H1 (cell line): ENCODE data around the gene EMC7. TPM values are rescaled to one million over a fixed set of nuclear protein-coding genes. Genes with fewer than 3 reads are reported as not detected.

Experiments
- CTCF ChIA-PET: fragments of 300-600 bp; sonication (Branson Sonifier 250); formaldehyde crosslinking; loops from one replicate; lab custom pipeline; 2021; ENCODE audit not compliant: partially characterized antibody; lab: Charles Lee
- POLR2A ChIA-PET: fragments of 300-600 bp; sonication (Branson Sonifier 250); formaldehyde crosslinking; loops from one replicate; lab custom pipeline; 2021; ENCODE audit warnings: inconsistent platforms; ENCODE audit not compliant: partially characterized antibody; lab: Charles Lee
- DNase-seq, 2 experiments: peaks; one replicate each; pipeline versions ENCODE4 v3.0.0 to v3.0.0-alpha.2; 2010 to 2022; ENCODE audit warnings: low spot score in 2 of 2, low read depth in 1 of 2, mixed read lengths in 1 of 2
- FAIRE-seq: peaks from 2 replicates; lab custom pipeline; 2011; peaks lifted over from hg19 to GRCh38; lab: Jason Lieb, UNC
- H2AFZ ChIP-seq: 2 replicates; pipeline ENCODE4 v1.8.1; 2012; ENCODE audit warnings: low read length, inconsistent platforms
- H2AK5ac ChIP-seq: 2 replicates; pipeline ENCODE4 v1.6.1; 2013; ENCODE audit warnings: low read depth, low read length
- H2BK120ac ChIP-seq: replicated peaks from 2 replicates; pipeline ENCODE3; 2013; ENCODE audit warnings: low read depth, low read length, inconsistent platforms
- H2BK12ac ChIP-seq: 2 replicates; pipeline ENCODE4 v1.6.1; 2013; ENCODE audit warnings: low read depth, low read length
- H2BK15ac ChIP-seq: 2 replicates; pipeline ENCODE4 v1.6.1; 2013; ENCODE audit warnings: low read length
- H2BK20ac ChIP-seq: 2 replicates; pipeline ENCODE4 v1.6.1; 2013; ENCODE audit warnings: low read length
- H2BK5ac ChIP-seq: 2 replicates; pipeline ENCODE4 v1.6.1; 2013; ENCODE audit warnings: low read depth, low read length
- H3K14ac ChIP-seq: 2 replicates; pipeline ENCODE4 v1.6.1; 2013; ENCODE audit warnings: inconsistent platforms; ENCODE audit not compliant: insufficient read length
- H3K18ac ChIP-seq: 2 replicates; pipeline ENCODE4 v1.6.1; 2013; ENCODE audit warnings: low read length; ENCODE audit errors: extremely low read depth
- H3K23ac ChIP-seq: 2 replicates; pipeline ENCODE4 v1.6.1; 2013; ENCODE audit warnings: inconsistent platforms; ENCODE audit not compliant: insufficient read length
- H3K23me2 ChIP-seq: 2 replicates; pipeline ENCODE4 v1.6.1; 2013; ENCODE audit warnings: low read depth, low read length
- H3K27ac ChIP-seq: 2 replicates; pipeline ENCODE4 v1.6.1; 2011; ENCODE audit warnings: low read depth, low read length, inconsistent platforms
- H3K27me3 ChIP-seq, 4 experiments: replicated peaks in 1 of 4; 1 replicate in 1 of 4; 2 replicates in 3 of 4; pipeline versions ENCODE4 v1.6.1 to v1.8.1; 2011 to 2013; ENCODE audit warnings: low read length in 3 of 4, mild to moderate bottlenecking in 3 of 4, inconsistent platforms in 2 of 4, mixed read lengths in 2 of 4, moderate library complexity in 1 of 4; ENCODE audit not compliant: control insufficient read depth in 3 of 4, insufficient read depth in 3 of 4; ENCODE audit errors: extremely low read depth in 1 of 4
- H3K36me3 ChIP-seq, 4 experiments: 2 replicates each; pipeline versions ENCODE4 v1.6.1 to v1.8.1; 2011 to 2013; ENCODE audit warnings: mild to moderate bottlenecking in 4 of 4, low read length in 3 of 4, moderate library complexity in 2 of 4, control low read depth in 1 of 4, inconsistent platforms in 1 of 4; ENCODE audit not compliant: insufficient read depth in 4 of 4, control insufficient read depth in 2 of 4
- H3K4ac ChIP-seq: replicated peaks from 2 replicates; pipeline ENCODE3; 2013; ENCODE audit warnings: low read length, low read depth, mixed read lengths, inconsistent platforms; ENCODE audit not compliant: insufficient read length
- H3K4me1 ChIP-seq, 4 experiments: replicated peaks in 1 of 4; 1 replicate in 1 of 4; 2 replicates in 3 of 4; pipeline versions ENCODE4 v1.6.1 to v1.8.1; 2011 to 2013; ENCODE audit warnings: low read length in 3 of 4, inconsistent platforms in 2 of 4, mixed read lengths in 1 of 4; ENCODE audit not compliant: insufficient read depth in 4 of 4, control insufficient read depth in 3 of 4
- H3K4me2 ChIP-seq, 2 experiments: 2 replicates each; pipeline versions ENCODE4 v1.6.1 to v1.8.1; 2011 to 2013; ENCODE audit warnings: low read depth in 2 of 2, low read length in 2 of 2, control low read depth in 1 of 2, inconsistent platforms in 1 of 2, mild to moderate bottlenecking in 1 of 2; ENCODE audit not compliant: insufficient read depth in 1 of 2
- H3K4me3 ChIP-seq, 4 experiments: fragments of 200-600, 300-600 bp in 1 of 4; sonication (generic), shearing (Covaris generic), sonication (Bioruptor Twin) in 1 of 4; 2 replicates each; pipeline versions ENCODE4 v1.5.1 to v1.8.1; 2011 to 2016; ENCODE audit warnings: low read length in 4 of 4, low read depth in 3 of 4, control low read depth in 2 of 4, inconsistent platforms in 2 of 4, mild to moderate bottlenecking in 2 of 4, mixed read lengths in 1 of 4, moderate library complexity in 1 of 4; ENCODE audit not compliant: insufficient read depth in 2 of 4; ENCODE audit errors: extremely low read depth in 1 of 4
- H3K56ac ChIP-seq: replicated peaks from 2 replicates; pipeline ENCODE3; 2013; ENCODE audit warnings: low read depth, mild to moderate bottlenecking, mixed read lengths, low read length, inconsistent platforms; ENCODE audit not compliant: insufficient read length
- H3K79me1 ChIP-seq: 2 replicates; pipeline ENCODE4 v1.6.1; 2013; ENCODE audit warnings: low read depth, low read length, control low read depth
- H3K79me2 ChIP-seq, 2 experiments: 2 replicates each; pipeline versions ENCODE4 v1.6.1 to v1.8.1; 2012 to 2013; ENCODE audit warnings: low read length in 2 of 2, mild to moderate bottlenecking in 2 of 2, inconsistent platforms in 1 of 2; ENCODE audit not compliant: insufficient read depth in 2 of 2, control insufficient read depth in 1 of 2
- H3K9ac ChIP-seq, 4 experiments: replicated peaks in 1 of 4; 1 replicate in 1 of 4; 2 replicates in 3 of 4; pipeline versions ENCODE4 v1.6.1 to v1.8.1; 2011 to 2013; ENCODE audit warnings: low read depth in 3 of 4, low read length in 3 of 4, control low read depth in 2 of 4, mild to moderate bottlenecking in 2 of 4, moderate library complexity in 2 of 4, inconsistent platforms in 1 of 4; ENCODE audit errors: extremely low read depth in 1 of 4
- H3K9me3 ChIP-seq, 2 experiments: 2 replicates each; pipeline versions ENCODE4 v1.6.1 to v1.8.1; 2012 to 2013; ENCODE audit warnings: mild to moderate bottlenecking in 2 of 2, moderate library complexity in 2 of 2, control low read depth in 1 of 2, inconsistent platforms in 1 of 2, low read depth in 1 of 2, low read length in 1 of 2, mixed read lengths in 1 of 2; ENCODE audit not compliant: insufficient read depth in 2 of 2
- H4K20me1 ChIP-seq, 2 experiments: replicated peaks in 1 of 2; 2 replicates each; pipeline versions ENCODE3 to v1.8.1; 2011 to 2013; ENCODE audit warnings: inconsistent platforms in 2 of 2, low read length in 2 of 2, mild to moderate bottlenecking in 1 of 2; ENCODE audit not compliant: insufficient read depth in 2 of 2, control insufficient read depth in 1 of 2
- H4K5ac ChIP-seq: 2 replicates; pipeline ENCODE4 v1.6.1; 2013; ENCODE audit warnings: low read length, low read depth, mixed read lengths, inconsistent platforms; ENCODE audit not compliant: insufficient read length
- H4K8ac ChIP-seq: 2 replicates; pipeline ENCODE4 v1.8.0; 2013; ENCODE audit warnings: mild to moderate bottlenecking, moderate library complexity, low read length, inconsistent platforms; ENCODE audit not compliant: insufficient read depth; ENCODE audit errors: extremely low read depth
- H4K91ac ChIP-seq: replicated peaks from 2 replicates; pipeline ENCODE3; 2013; ENCODE audit warnings: low read length, mixed read lengths, inconsistent platforms; ENCODE audit not compliant: insufficient read length
- ATF2 ChIP-seq: IDR thresholded peaks from 2 replicates; pipeline ENCODE4 v1.6.1; 2012; ENCODE audit warnings: low read length, inconsistent platforms
- BRCA1 ChIP-seq: IDR thresholded peaks from 2 replicates; pipeline ENCODE4 v1.6.1; 2012; ENCODE audit warnings: low read depth, low read length, improper control_type of control experiment
- CBX5 ChIP-seq: fragments of 300-800, 300-1000 bp; sonication (generic); IDR thresholded peaks from 2 replicates; pipeline ENCODE4 v1.7.1; 2016; ENCODE audit warnings: antibody characterized with exemption, low read length, low read depth
- CBX8 ChIP-seq: fragments of 300-800, 300-1000 bp; sonication (generic); IDR thresholded peaks from 2 replicates; pipeline ENCODE4 v1.7.1; 2016; ENCODE audit warnings: low read depth, low read length, borderline replicate concordance
- CEBPB ChIP-seq: IDR thresholded peaks from 2 replicates; pipeline ENCODE4 v1.6.1; 2012; ENCODE audit warnings: low read depth, low read length
- CHD2 ChIP-seq: IDR thresholded peaks from 2 replicates; pipeline ENCODE4 v1.6.1; 2012; ENCODE audit warnings: low read length, improper control_type of control experiment
- CREB1 ChIP-seq: IDR thresholded peaks from 2 replicates; pipeline ENCODE4 v1.6.1; 2012; ENCODE audit warnings: inconsistent platforms
- MAX ChIP-seq: IDR thresholded peaks from 2 replicates; pipeline ENCODE4 v1.6.1; 2012; ENCODE audit warnings: inconsistent platforms
- TAF7 ChIP-seq: optimal IDR thresholded peaks from 2 replicates; pipeline ENCODE3; 2011; ENCODE audit warnings: low read depth, mild to moderate bottlenecking, inconsistent platforms, low read length, moderate library complexity, borderline replicate concordance
- ZNF274 ChIP-seq: IDR thresholded peaks from 2 replicates; pipeline ENCODE4 v1.7.0; 2012; ENCODE audit warnings: low read length, borderline replicate concordance; ENCODE audit errors: extremely low read depth
- WGBS, 2 experiments: shearing (Covaris generic) in 1 of 2; methylation state at CpG; one replicate each; pipeline versions ENCODE4 v1.1.6 to v1.1.7; 2013 to 2015; ENCODE audit warnings: low lambda C conversion rate in 2 of 2, mixed read lengths in 2 of 2, inconsistent platforms in 1 of 2, low coverage in 1 of 2, missing lambda C conversion rate in 1 of 2; ENCODE audit not compliant: insufficient replicate concordance in 2 of 2, insufficient coverage in 1 of 2, insufficient read length in 1 of 2; ENCODE audit errors: extremely low coverage in 1 of 2, missing lambda C conversion rate in 1 of 2; 5-methylcytosine and 5-hydroxymethylcytosine counted together
- polyA plus RNA-seq, 7 experiments: library from polyadenylated mRNA; depleted of rRNA in 3 of 7; stranded (reverse) in 5 of 7; unstranded in 2 of 7; fragments of >200 nt in 5 of 7; fragments of 200-250 nt in 2 of 7; gene quantifications; 1 replicate in 5 of 7; 2 replicates in 1 of 7; 4 replicates in 1 of 7; pipeline versions ENCODE4 v1.2.1 to v1.2.3, GENCODE V29; 2011 to 2013; ENCODE audit warnings: missing spikeins in 2 of 7, mixed read lengths in 2 of 7
- total RNA-seq: library from RNA; stranded (reverse); fragmentation: NEBNext Ultra II Directional; extraction: Animal tissue kit (Norgen Biotek cat#: 25700); gene quantifications from 2 replicates; pipeline ENCODE4 v1.2.1, GENCODE V29; 2021

EMC7 gene
- total and polyA plus RNA-seq, 2 of the 8 experiments (the other 6 are each of a cell fraction or from before 2014, with no cell fraction given): 29.0 to 39.0 TPM

GRCh38 chr15:34043813-34044212 is 57.8 kb downstream of the EMC7 start:
- no peak overlapping the region for H3K4me2 ChIP-seq
- no peak for FAIRE-seq

More at GRCh38 chr15:34043813-34044212, 57.8 kb downstream of the EMC7 start:
- Histone ChIP-seq H3K27me3 (peaks cover 11 to 18% (median 14%) of the 10 kb centered on the region in 4 experiments), H2BK15ac (no peak overlapping the region), H3K14ac (no peak overlapping the region), H3K36me3 (no peaks in the 10 kb centered on the region), H2AK5ac (no peak overlapping the region), H3K4me1 (peaks cover 0 to 6% (median 4%) of the 10 kb centered on the region in 4 experiments; a peak in 4 of 7 replicates), H4K91ac (no peak overlapping the region), H2BK20ac (no peak overlapping the region), H4K8ac (no peak overlapping the region), H2BK5ac (no peak overlapping the region), H2AFZ (no peak overlapping the region), H3K9ac (no peak overlapping the region), H3K23ac (no peak overlapping the region), H4K5ac (no peak overlapping the region), H2BK120ac (no peak overlapping the region), H3K18ac (no peak overlapping the region), H3K79me2 (no peaks in the 10 kb centered on the region), H2BK12ac (no peak overlapping the region), H3K56ac (no peak overlapping the region), H3K23me2 (no peaks in the 10 kb centered on the region; the same call in 1 of the 2 replicates), H3K9me3 (no peaks in the 10 kb centered on the region), H3K27ac (no peak overlapping the region), H3K4ac (no peak overlapping the region), H3K79me1 (no peaks in the 10 kb centered on the region), H4K20me1 (no peaks in the 10 kb centered on the region), H3K4me3 (no peak overlapping the region)
- CTCF ChIA-PET: no interaction called here
- POLR2A ChIA-PET: interaction anchor here (1.1 kb wide), 1 partner anchor 9 kb away, joined by 3 read pairs; no protein-coding TSS in a partner anchor
- no peak for TF ChIP-seq ATF2
- no peak for TF ChIP-seq CEBPB
- no peak for TF ChIP-seq CHD2
- no peak for TF ChIP-seq ZNF274
- no peak for TF ChIP-seq CREB1
- no peak for TF ChIP-seq BRCA1
- no peak for TF ChIP-seq CBX5
- no peak for TF ChIP-seq MAX
- no peak for TF ChIP-seq TAF7
- TF ChIP-seq CBX8: no peak
- WGBS, 2 experiments: 84% methylated on average over 2 of the region's 2 CpGs; no CpG with 5 or more reads in 1 of the 2 experiments
- DNase-seq: no peak
